Suprapubic skin (tissue), 4 donors: ENCODE measurements around the gene PCSK2.

Experiments
- CTCF ChIP-seq, 2 donors: fragments of 200-600 bp in 1 of 2; fragments of 450-650 bp in 1 of 2; sonication (generic) in 1 of 2; IDR thresholded peaks; one replicate each; pipeline ENCODE4 v1.5.1; 2016 to 2019; ENCODE audit warnings: antibody characterized with exemption in 2 of 2, mild to moderate bottlenecking in 1 of 2, moderate library complexity in 1 of 2
- POLR2A ChIP-seq, 2 donors: fragments of 450-650 bp; IDR thresholded peaks; one replicate each; pipeline ENCODE4 v1.6.1; 2017; ENCODE audit warnings: antibody characterized with exemption in 2 of 2, mild to moderate bottlenecking in 2 of 2, moderate library complexity in 2 of 2
- POLR2AphosphoS5 ChIP-seq, 3 donors: sonication (generic); formaldehyde crosslinking; IDR thresholded peaks; one replicate each; pipeline ENCODE4 v1.6.1; 2017; ENCODE audit warnings: antibody characterized with exemption in 3 of 3

GRCh38 chr20:17282501-17282900, 55.7 kb downstream of the PCSK2 start:
- TF ChIP-seq POLR2A (IDR thresholded peaks at IDR 0.05) (no peak), CTCF (IDR thresholded peaks at IDR 0.05) (no peak), POLR2AphosphoS5 (IDR thresholded peaks at IDR 0.05) (no peak)
